K562 (cell line): ENCODE measurements around the gene PDF. TPM values are rescaled to one million over a fixed set of nuclear protein-coding genes. Genes with fewer than 3 reads are reported as not detected.
"Not testable (repeated sequence)": the region's sequence is repeated elsewhere in the genome, so short reads cannot be mapped to it uniquely, and the experiment has no call there.

ENCODE experiments used
- ATAC-seq: fragments of 200-7000 bp; cut with Tn5 transposase; 3 replicates; pipeline ENCODE4 v1.9.1; 2020; ENCODE audit warnings: moderate library complexity
- BruUV-seq: library from RNA; stranded (reverse); fragments of 400-500 nt; replicated peaks from 2 replicates; lab custom pipeline; 2021; lab: Mats Ljungman, UMichigan
- CTCF ChIA-PET: fragments of 300-600 bp; formaldehyde crosslinking; extraction: SDS; loops from one replicate; lab custom pipeline; 2021; ENCODE audit warnings: low intra/inter-chr PET ratio; lab: Yijun Ruan, JAX
- POLR2A ChIA-PET: fragments of 300-600, 350-650 bp; sonication (Branson Sonifier 250); formaldehyde crosslinking; extraction: SDS; loops from one replicate; lab custom pipeline; 2021; ENCODE audit warnings: antibody characterized with exemption, inconsistent platforms; lab: Yijun Ruan, JAX
- DNase-seq, 4 experiments: peaks; one replicate each; pipeline versions ENCODE4 v3.0.0 to v3.0.0-alpha.2; 2011 to 2018; ENCODE audit warnings: low spot score in 3 of 4, mixed read lengths in 3 of 4; ENCODE audit errors: extremely low read depth in 1 of 4
- FAIRE-seq: peaks from 2 replicates; lab custom pipeline; 2011; peaks lifted over from hg19 to GRCh38; lab: Jason Lieb, UNC
- H2AFZ ChIP-seq: 2 replicates; pipeline ENCODE4 v1.6.0; 2011; ENCODE audit warnings: low read depth, low read length, control low read depth, inconsistent platforms
- H3K27ac ChIP-seq: fragments of 200-600 bp; 3 replicates; pipeline ENCODE4 v1.8.0; 2011; ENCODE audit warnings: low read depth, mild to moderate bottlenecking, control low read depth, inconsistent platforms, low read length, moderate library complexity, mixed read lengths; ENCODE audit errors: extremely low read depth
- H3K27me3 ChIP-seq, 2 experiments: fragments of 300-600 bp in 1 of 2; 2 replicates in 1 of 2; 3 replicates in 1 of 2; pipeline versions ENCODE4 v1.6.0 to v1.8.0; 2011; ENCODE audit warnings: inconsistent platforms in 2 of 2, low read length in 2 of 2, mild to moderate bottlenecking in 1 of 2, mixed read lengths in 1 of 2, moderate library complexity in 1 of 2; ENCODE audit not compliant: control insufficient read depth in 2 of 2, insufficient read depth in 2 of 2
- H3K36me3 ChIP-seq: fragments of 300-600 bp; 3 replicates; pipeline ENCODE4 v1.8.0; 2011; ENCODE audit warnings: mild to moderate bottlenecking, low read length, inconsistent platforms; ENCODE audit not compliant: control insufficient read depth, insufficient read depth
- H3K4me1 ChIP-seq, 2 experiments: fragments of 200-600 bp in 1 of 2; replicated peaks in 1 of 2; 2 replicates in 1 of 2; 3 replicates in 1 of 2; pipeline versions ENCODE4 v1.5.1 to v1.8.0; 2011; ENCODE audit warnings: inconsistent platforms in 2 of 2, low read length in 2 of 2, mild to moderate bottlenecking in 1 of 2, mixed read lengths in 1 of 2, moderate library complexity in 1 of 2; ENCODE audit not compliant: control insufficient read depth in 2 of 2, insufficient read depth in 2 of 2
- H3K4me2 ChIP-seq: 2 replicates; pipeline ENCODE4 v1.6.1; 2011; ENCODE audit warnings: low read length, control low read depth, inconsistent platforms, mixed read lengths; ENCODE audit not compliant: insufficient read depth
- H3K4me3 ChIP-seq: fragments of 200-600 bp; sonication (generic), shearing (Covaris generic); 2 replicates; pipeline ENCODE4 v1.5.1; 2016; ENCODE audit warnings: control low read depth, inconsistent platforms
- H3K79me2 ChIP-seq: fragments of 200-600 bp; 3 replicates; pipeline ENCODE4 v1.8.0; 2011; ENCODE audit warnings: low read length, inconsistent platforms; ENCODE audit not compliant: control insufficient read depth, insufficient read depth
- H3K9ac ChIP-seq, 2 experiments: 2 replicates each; pipeline versions ENCODE4 v1.6.0 to v1.6.1; 2011; ENCODE audit warnings: low read depth in 2 of 2, low read length in 2 of 2, control low read depth in 1 of 2, inconsistent platforms in 1 of 2, mild to moderate bottlenecking in 1 of 2, mixed read lengths in 1 of 2; ENCODE audit not compliant: insufficient read depth in 1 of 2
- H3K9me1 ChIP-seq: one replicate; pipeline ENCODE4 v1.6.0; 2011; ENCODE audit warnings: inconsistent platforms, mild to moderate bottlenecking, low read length, moderate library complexity; ENCODE audit not compliant: control insufficient read depth, insufficient read depth
- H3K9me3 ChIP-seq: replicated peaks from 2 replicates; pipeline ENCODE4 v1.5.1; 2011; ENCODE audit warnings: low read depth, low read length, inconsistent platforms; ENCODE audit not compliant: control insufficient read depth, insufficient read depth
- H4K20me1 ChIP-seq: replicated peaks from 2 replicates; pipeline ENCODE4 v1.6.1; 2011; ENCODE audit warnings: low read length, inconsistent platforms, mixed read lengths; ENCODE audit not compliant: control insufficient read depth, insufficient read depth
- MBD1 ChIP-seq: fragments of 250-450 bp; sonication (Bioruptor Pico); IDR thresholded peaks from 2 replicates; pipeline ENCODE4 v1.8.0; 2022; ENCODE audit warnings: inconsistent platforms
- PHB ChIP-seq: fragments of 250-450 bp; sonication (Bioruptor Pico); IDR thresholded peaks from 2 replicates; pipeline ENCODE4 v1.5.0; 2021
- RBM34 ChIP-seq: fragments of 200-400 bp; formaldehyde crosslinking; IDR thresholded peaks from 2 replicates; pipeline ENCODE4 v1.6.1; 2018; ENCODE audit warnings: low read length, borderline replicate concordance; ENCODE audit not compliant: insufficient read depth
- RREB1 ChIP-seq: fragments of 250-450 bp; sonication (Bioruptor Pico); IDR thresholded peaks from 2 replicates; pipeline ENCODE4 v1.4.0; 2020
- ZNF384 ChIP-seq: IDR thresholded peaks from 2 replicates; pipeline ENCODE4 v1.6.1; 2012; ENCODE audit warnings: low read depth, low read length, improper control_type of control experiment
- ZNF766 ChIP-seq: fragments of 200-800 bp; sonication (Bioruptor generic); conservative IDR thresholded peaks from 2 replicates; pipeline ENCODE4 v1.6.1; 2016; ENCODE audit warnings: missing genetic modification characterization, missing compliant biosample characterization
- WGBS: fragments of 100-300 bp; shearing (Covaris generic); methylation state at CpG from one replicate; pipeline ENCODE4 v1.1.6; 2016; ENCODE audit warnings: low coverage, mixed read lengths; ENCODE audit not compliant: insufficient coverage; ENCODE audit errors: missing lambda C conversion rate; 5-methylcytosine and 5-hydroxymethylcytosine counted together
- in situ Hi-C: fragments of 300-500 bp; cut with MboI; formaldehyde crosslinking; loops from 4 replicates; pipeline ENCODE4 v1.15.0; 2018; ENCODE audit warnings: inconsistent platforms, mixed read lengths
- intact Hi-C: fragments of 100-400 bp; cut with micrococcal nuclease; formaldehyde crosslinking; loops from 2 replicates; pipeline ENCODE4 v1.14.2; 2022
- polyA plus RNA-seq, 8 experiments: library from polyadenylated mRNA; depleted of rRNA in 4 of 8; stranded (reverse) in 5 of 8; unstranded in 3 of 8; fragments of >200 nt; fragmentation: Nextera tagmentation in 2 of 8; fragmentation: Illumina TruSeq in 1 of 8; extraction: Ambion mirVana in 2 of 8; extraction: Trizol in 1 of 8; gene quantifications; 2 replicates each; pipeline versions ENCODE4 v1.2.1 to v1.2.3, GENCODE V29; 2011 to 2014; ENCODE audit warnings: inconsistent platforms in 1 of 8, missing spikeins in 1 of 8
- total RNA-seq, 7 experiments: library from RNA; depleted of rRNA in 6 of 7; stranded (reverse); fragments of >200 nt in 6 of 7; fragmentation: Illumina TruSeq in 2 of 7; extraction: Trizol in 2 of 7; gene quantifications; 2 replicates each; pipeline versions ENCODE4 v1.2.1 to v1.2.3, GENCODE V29; 2011 to 2021; ENCODE audit warnings: low replicate concordance in 1 of 7

The PDF gene
- total and polyA plus RNA-seq, 9 of the 15 experiments (the other 6 are each of a cell fraction or from before 2014, with no cell fraction given): 0.15 to 72.4 (median 5.6) TPM

GRCh38 chr16:69298261-69298660 is 32.1 kb downstream of the PDF start (continued):
- TF ChIP-seq ZNF384 (no peak), ZNF766 (CRISPR knock-in tag) (no peak)
- TF ChIP-seq, all 486 proteins: peak for 0

- H3K79me2 ChIP-seq, intact Hi-C loops, BruUV-seq, H3K36me3 ChIP-seq, H4K20me1 ChIP-seq, H3K4me1 ChIP-seq, in situ Hi-C loops, DNase-seq, ATAC-seq, H3K9me1 ChIP-seq, FAIRE-seq, H2AFZ ChIP-seq, H3K9ac ChIP-seq, H3K27ac ChIP-seq, H3K9me3 ChIP-seq, H3K4me3 ChIP-seq, CTCF ChIA-PET, H3K27me3 ChIP-seq, H3K4me2 ChIP-seq: not testable (repeated sequence)
- POLR2A ChIA-PET: interaction anchor here (0.9 kb wide), 1 partner anchor 33 kb away, joined by 3 read pairs; the partner anchor contains the start of gene PDF
- whole genome bisulfite sequencing: 91% methylated on average over 7 of the region's 7 CpGs
These were observed 33.6 kb downstream of the PDF start for GRCh38 chr16:69296771-69297170.

- no peak for DNase-seq
- no peaks in the 10 kb centered on the region for H3K36me3 ChIP-seq
- BruUV-seq: no TSS peak
- in situ Hi-C loops (no loop called here), intact Hi-C loops (no loop called here)
- H3K79me2 ChIP-seq: no peaks in the 10 kb centered on the region
- ATAC-seq: no peak
- H3K9me1 ChIP-seq: no peaks in the 10 kb centered on the region
- no peaks in the 10 kb centered on the region for H4K20me1 ChIP-seq
- ChIA-PET CTCF (no interaction called here), POLR2A (interaction anchor here (1.0 kb wide), 1 partner anchor 9 kb away, joined by 3 read pairs; no protein-coding TSS in a partner anchor)
- no peak overlapping the region for H3K27ac ChIP-seq
- 88% methylated on average over 1 of the region's 1 CpG for WGBS
- no peak overlapping the region for H3K4me2 ChIP-seq
- no peak for FAIRE-seq
- peaks cover 0 to 2% of the 10 kb centered on the region in 2 experiments; a peak in 1 of 5 replicates for H3K4me1 ChIP-seq
- H3K4me3 ChIP-seq: no peak overlapping the region
- H3K9ac ChIP-seq: no peak overlapping the region
- H3K9me3 ChIP-seq: no peaks in the 10 kb centered on the region
- no peaks in the 10 kb centered on the region for H3K27me3 ChIP-seq
- no peak overlapping the region for H2AFZ ChIP-seq
- TF ChIP-seq PHB (CRISPR knock-in tag): no peak
- TF ChIP-seq RREB1 (CRISPR knock-in tag): no peak
- no peak for TF ChIP-seq RBM34
- TF ChIP-seq MBD1 (CRISPR knock-in tag): no peak
These were observed 36.3 kb downstream of the PDF start for GRCh38 chr16:69294051-69294450.
